Stimulated activated CD4-positive, alpha-beta T cell treated with anti-CD3 and anti-CD28 coated beads, Interleukin-1b, Interleukin-23, amount 100 ng/mL, for 1 hour (primary cell): ENCODE measurements around the gene ZMIZ1.

Source experiments
- DNase-seq, 2 donors: peaks; one replicate each; pipeline ENCODE4 v3.0.0-alpha.2; 2020; ENCODE audit warnings: low read depth in 2 of 2

The ZMIZ1 gene

GRCh38 chr10:79342811-79343561 is 274.2 kb downstream of the ZMIZ1 start:
- DNase-seq, result no peak

- no peak for DNase-seq
Observed at GRCh38 chr10:79344502-79345195, 275.9 kb downstream of the ZMIZ1 start.

GRCh38 chr10:79345241-79346011 is 276.7 kb downstream of the ZMIZ1 start:
- no peak for DNase-seq

- DNase-seq, result no peak
Observed at GRCh38 chr10:79346012-79346340, 277.2 kb downstream of the ZMIZ1 start.

- DNase-seq, result no peak
Observed at GRCh38 chr10:79346388-79347225, 277.8 kb downstream of the ZMIZ1 start.

- peak; percentile 77 to 90 for DNase-seq
Observed at GRCh38 chr10:79347226-79347893, 278.6 kb downstream of the ZMIZ1 start, which contains the start of gene PPIF. PPIF (plus strand) TSS chr10:79347469; CDS start chr10:79347549, 80 bp downstream.

GRCh38 chr10:79347894-79348639 is 279.3 kb downstream of the ZMIZ1 start:
- DNase-seq, result peak; percentile 39 to 54

GRCh38 chr10:79348640-79348988 is 279.8 kb downstream of the ZMIZ1 start:
- DNase-seq, result no peak

GRCh38 chr10:79349072-79349491 is 280.3 kb downstream of the ZMIZ1 start:
- no peak for DNase-seq

GRCh38 chr10:79349766-79350406 is 281.1 kb downstream of the ZMIZ1 start:
- no peak for DNase-seq

- DNase-seq, result no peak
Observed at GRCh38 chr10:79350407-79351154, 281.8 kb downstream of the ZMIZ1 start.

- no peak for DNase-seq
Observed at GRCh38 chr10:79351332-79351731, 282.6 kb downstream of the ZMIZ1 start.

GRCh38 chr10:79352035-79352877 is 283.5 kb downstream of the ZMIZ1 start:
- DNase-seq, result no peak

- DNase-seq, result no peak
Observed at GRCh38 chr10:79353000-79353406, 284.2 kb downstream of the ZMIZ1 start.

GRCh38 chr10:79353726-79354125 is 285.0 kb downstream of the ZMIZ1 start:
- DNase-seq, result no peak

GRCh38 chr10:79354141-79354540 is 285.4 kb downstream of the ZMIZ1 start:
- no peak for DNase-seq

- DNase-seq, result no peak
Observed at GRCh38 chr10:79354615-79355014, 285.8 kb downstream of the ZMIZ1 start.

- no peak for DNase-seq
Observed at GRCh38 chr10:79355420-79356017, 286.8 kb downstream of the ZMIZ1 start.
